Activated B cell treated with CpG ODN at 0.5 μM for 24 hours (primary cell): ENCODE measurements around the gene BEX1. TPM values are rescaled to one million over a fixed set of nuclear protein-coding genes. Genes with fewer than 3 reads are reported as not detected.

Experiments used
- ATAC-seq: fragments of 200-7000 bp; cut with Tn5 transposase; one replicate; pipeline ENCODE4 v1.10.0; 2021; ENCODE audit warnings: low read depth, mild to moderate bottlenecking, moderate library complexity
- CTCF ChIA-PET: fragments of 350-600 bp; sonication (Branson Sonifier 250); formaldehyde crosslinking; loops from one replicate; lab custom pipeline; 2021; ENCODE audit warnings: antibody characterized with exemption; lab: Charles Lee
- POLR2A ChIA-PET: fragments of 350-600 bp; sonication (Branson Sonifier 250); formaldehyde crosslinking; loops from one replicate; lab custom pipeline; 2021; ENCODE audit warnings: antibody characterized with exemption; lab: Charles Lee
- DNase-seq: peaks from one replicate; pipeline ENCODE4 v3.0.0; 2022
- H3K27ac Mint-ChIP-seq: one replicate; pipeline ENCODE4 v1.8.0; 2020; ENCODE audit warnings: mixed read lengths
- H3K27me3 Mint-ChIP-seq: one replicate; pipeline ENCODE4 v1.8.0; 2021; ENCODE audit warnings: mixed read lengths
- H3K36me3 Mint-ChIP-seq: one replicate; pipeline ENCODE4 v1.8.0; 2021; ENCODE audit warnings: low read depth, mixed read lengths
- H3K4me1 Mint-ChIP-seq: one replicate; pipeline ENCODE4 v1.8.0; 2021; ENCODE audit warnings: mixed read lengths
- H3K4me3 Mint-ChIP-seq: one replicate; pipeline ENCODE4 v1.8.0; 2020; ENCODE audit warnings: mild to moderate bottlenecking, mixed read lengths
- H3K9me3 Mint-ChIP-seq: one replicate; pipeline ENCODE4 v1.8.0; 2020; ENCODE audit warnings: mixed read lengths
- intact Hi-C: fragments of 100-400 bp; cut with micrococcal nuclease; formaldehyde crosslinking; loops from one replicate; pipeline ENCODE4 v1.15.1; 2024
- total RNA-seq: library from RNA; stranded (reverse); gene quantifications from 2 replicates; pipeline ENCODE4 v1.2.3, GENCODE V29; 2022
- TF ChIP-seq, protein P1 (sequence below): fragments of 200-600 bp; IDR thresholded peaks from one replicate; pipeline ENCODE4 v1.8.0; 2022; ENCODE audit warnings: antibody characterized with exemption, mild to moderate bottlenecking

Gene BEX1
- total RNA-seq, 1 donor from 2014 or later = 0.84 TPM

DNA sequence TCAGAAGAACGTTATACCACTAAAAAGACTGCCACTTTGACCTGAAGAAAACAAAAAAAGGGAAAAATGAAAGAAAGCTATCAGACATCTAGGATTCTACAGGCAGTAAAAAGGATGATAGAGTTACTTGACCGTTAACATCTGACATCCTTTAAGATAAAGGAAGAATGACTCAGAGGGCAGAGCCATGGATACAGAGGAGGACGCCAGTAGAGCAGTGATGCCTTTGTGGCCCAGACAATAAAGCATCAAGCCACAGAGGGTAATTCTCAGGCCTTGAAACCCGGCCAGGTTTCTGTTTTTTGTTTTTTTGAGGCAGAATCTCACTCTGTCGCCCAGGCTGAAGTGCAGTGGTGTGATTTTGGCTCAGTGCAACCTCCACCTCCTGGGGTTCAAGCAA is 9.5 kb upstream of the BEX1 start:
- Mint-ChIP-seq H3K4me1 (no peaks in the 10 kb centered on the region), H3K9me3 (no peaks in the 10 kb centered on the region), H3K27me3 (no peaks in the 10 kb centered on the region), H3K36me3 (no peaks in the 10 kb centered on the region), H3K27ac (no peak overlapping the region), H3K4me3 (no peak overlapping the region)
- ChIA-PET POLR2A (no interaction called here), CTCF (no interaction called here)
- no peak for ATAC-seq
- TF ChIP-seq, protein P1, sequence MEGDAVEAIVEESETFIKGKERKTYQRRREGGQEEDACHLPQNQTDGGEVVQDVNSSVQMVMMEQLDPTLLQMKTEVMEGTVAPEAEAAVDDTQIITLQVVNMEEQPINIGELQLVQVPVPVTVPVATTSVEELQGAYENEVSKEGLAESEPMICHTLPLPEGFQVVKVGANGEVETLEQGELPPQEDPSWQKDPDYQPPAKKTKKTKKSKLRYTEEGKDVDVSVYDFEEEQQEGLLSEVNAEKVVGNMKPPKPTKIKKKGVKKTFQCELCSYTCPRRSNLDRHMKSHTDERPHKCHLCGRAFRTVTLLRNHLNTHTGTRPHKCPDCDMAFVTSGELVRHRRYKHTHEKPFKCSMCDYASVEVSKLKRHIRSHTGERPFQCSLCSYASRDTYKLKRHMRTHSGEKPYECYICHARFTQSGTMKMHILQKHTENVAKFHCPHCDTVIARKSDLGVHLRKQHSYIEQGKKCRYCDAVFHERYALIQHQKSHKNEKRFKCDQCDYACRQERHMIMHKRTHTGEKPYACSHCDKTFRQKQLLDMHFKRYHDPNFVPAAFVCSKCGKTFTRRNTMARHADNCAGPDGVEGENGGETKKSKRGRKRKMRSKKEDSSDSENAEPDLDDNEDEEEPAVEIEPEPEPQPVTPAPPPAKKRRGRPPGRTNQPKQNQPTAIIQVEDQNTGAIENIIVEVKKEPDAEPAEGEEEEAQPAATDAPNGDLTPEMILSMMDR = no peak
- no peak for DNase-seq
- intact Hi-C loops = no loop called here

DNA sequence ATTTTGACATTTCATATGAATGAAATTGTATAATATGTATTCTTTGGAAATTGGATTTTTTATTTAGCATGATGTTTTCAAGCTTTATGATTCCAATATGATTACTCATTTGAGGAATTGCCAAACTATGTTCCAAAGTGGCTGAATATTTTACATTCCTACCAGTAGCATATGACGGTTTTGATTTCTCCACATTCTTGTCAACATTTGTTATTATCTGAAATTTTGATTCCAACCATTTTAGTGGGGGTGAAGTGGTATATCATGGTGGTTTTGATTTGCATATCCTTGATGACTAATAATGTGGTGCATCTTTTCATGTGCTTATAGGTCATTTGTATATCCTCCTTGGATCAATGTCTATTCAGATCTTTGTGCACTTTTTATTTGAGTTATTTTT is 2.6 kb upstream of the BEX1 start:
- ChIA-PET CTCF (no interaction called here), POLR2A (no interaction called here)
- TF ChIP-seq, protein P1 = no peak
- intact Hi-C loops = no loop called here
- ATAC-seq (no peak), DNase-seq (no peak)
- H3K9me3 Mint-ChIP-seq = no peaks in the 10 kb centered on the region
- no peak overlapping the region for H3K4me3 Mint-ChIP-seq
- H3K4me1 Mint-ChIP-seq = no peaks in the 10 kb centered on the region
- no peaks in the 10 kb centered on the region for H3K36me3 Mint-ChIP-seq
- H3K27me3 Mint-ChIP-seq = peaks cover 11% of the 10 kb centered on the region
- H3K27ac Mint-ChIP-seq = no peak overlapping the region

DNA sequence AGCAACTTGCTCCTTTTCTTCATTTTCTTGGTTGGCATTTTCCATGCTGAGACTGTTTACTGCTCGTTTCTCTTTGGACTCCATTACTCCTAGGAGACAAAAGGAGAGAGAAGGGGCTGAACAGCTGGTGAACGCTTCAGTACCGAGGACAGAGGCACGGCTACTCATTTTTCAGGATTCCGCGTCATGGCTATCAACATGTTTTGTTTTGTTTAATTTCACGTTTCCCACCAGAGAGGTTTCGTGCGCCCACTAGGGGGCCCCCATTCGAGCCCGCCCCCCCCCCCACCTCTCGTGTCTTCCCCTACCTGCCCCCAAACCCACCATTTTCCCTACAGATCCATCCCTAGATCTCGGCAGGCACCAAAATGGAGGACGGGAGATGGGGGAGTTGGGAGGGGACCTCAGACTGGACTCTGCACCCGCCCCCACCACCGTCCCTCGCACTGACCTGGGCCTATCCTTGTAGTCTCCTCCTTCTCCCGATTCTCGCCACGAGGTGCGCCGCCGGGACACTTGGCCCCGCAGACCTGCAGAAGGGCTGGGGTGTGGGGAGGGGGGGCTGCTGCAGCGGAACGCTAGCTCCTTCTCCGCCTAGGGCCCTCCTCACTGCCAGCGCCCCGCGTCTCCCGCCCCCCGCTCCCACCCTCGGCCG is 653 bp downstream of the BEX1 start:
- TF ChIP-seq, protein P1 = no peak
- intact Hi-C loops = no loop called here
- no peaks in the 10 kb centered on the region for H3K4me1 Mint-ChIP-seq
- POLR2A ChIA-PET = no interaction called here
- H3K9me3 Mint-ChIP-seq = no peaks in the 10 kb centered on the region
- ATAC-seq = no peak
- H3K27ac Mint-ChIP-seq = no peak overlapping the region
- H3K36me3 Mint-ChIP-seq = no peaks in the 10 kb centered on the region
- DNase-seq = no peak
- peaks cover 11% of the 10 kb centered on the region for H3K27me3 Mint-ChIP-seq
- CTCF ChIA-PET = no interaction called here
- no peak overlapping the region for H3K4me3 Mint-ChIP-seq

DNA sequence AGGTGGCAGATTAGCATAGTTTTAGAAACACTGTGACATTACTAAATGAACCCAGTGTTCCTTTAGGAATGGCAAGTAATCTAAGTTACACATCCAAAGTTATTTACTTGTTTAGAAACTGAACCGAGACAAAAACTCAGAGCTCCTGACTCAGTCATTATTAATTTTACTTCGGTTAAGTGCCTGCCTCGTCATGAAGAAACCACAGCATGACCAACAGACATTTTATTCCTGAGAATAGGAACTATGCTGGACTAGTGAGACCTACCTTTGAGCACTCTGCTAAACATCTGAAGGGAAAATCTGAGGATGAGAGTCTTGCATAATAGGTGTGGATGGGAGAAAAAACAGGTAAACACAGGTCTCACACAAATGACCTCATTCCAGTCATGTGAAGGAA is 2.5 kb downstream of the BEX1 start:
- ChIA-PET POLR2A (no interaction called here), CTCF (no interaction called here)
- Mint-ChIP-seq H3K36me3 (no peaks in the 10 kb centered on the region), H3K27ac (no peak overlapping the region), H3K9me3 (no peaks in the 10 kb centered on the region), H3K27me3 (peaks cover 11% of the 10 kb centered on the region), H3K4me3 (no peak overlapping the region), H3K4me1 (no peaks in the 10 kb centered on the region)
- intact Hi-C loops = no loop called here
- DNase-seq (no peak), ATAC-seq (no peak)
- TF ChIP-seq, protein P1 = no peak

DNA sequence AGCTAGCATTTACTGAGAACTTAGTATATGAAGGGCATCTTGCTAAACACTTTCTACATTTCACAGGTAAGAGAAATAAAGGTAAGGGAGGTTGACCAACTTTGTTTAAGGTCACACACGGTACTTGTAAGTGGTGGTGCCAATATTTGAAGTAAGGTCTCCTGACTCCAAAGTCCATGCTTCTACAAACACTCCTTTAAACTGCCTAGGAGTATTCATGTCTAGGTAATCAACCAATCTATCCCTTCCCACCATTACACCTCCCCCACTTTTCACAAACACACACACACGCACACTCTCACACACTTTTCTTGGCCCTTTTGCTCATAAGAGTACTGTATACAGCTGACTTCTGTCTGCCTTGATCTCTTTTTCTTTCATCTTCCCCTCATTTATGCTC is 7.1 kb downstream of the BEX1 start:
- DNase-seq (no peak), ATAC-seq (no peak)
- Mint-ChIP-seq H3K4me1 (no peaks in the 10 kb centered on the region), H3K4me3 (no peak overlapping the region), H3K36me3 (no peaks in the 10 kb centered on the region), H3K27ac (no peak overlapping the region), H3K27me3 (no peaks in the 10 kb centered on the region), H3K9me3 (no peaks in the 10 kb centered on the region)
- intact Hi-C loops = no loop called here
- CTCF ChIA-PET = no interaction called here
- POLR2A ChIA-PET = no interaction called here
- TF ChIP-seq, protein P1 = no peak
